NCI-H524 treated with DMSO at 0.1 percent for 48 hours (cell line): ENCODE measurements around the gene ORMDL2.
"Not testable (repeated sequence)": the region's sequence is repeated elsewhere in the genome, so short reads cannot be mapped to it uniquely, and the experiment has no call there.

Experiments
- DNase-seq: peaks from one replicate; lab custom pipeline; 2025; lab: John Stamatoyannopoulos, UW

ORMDL2 gene

DNA sequence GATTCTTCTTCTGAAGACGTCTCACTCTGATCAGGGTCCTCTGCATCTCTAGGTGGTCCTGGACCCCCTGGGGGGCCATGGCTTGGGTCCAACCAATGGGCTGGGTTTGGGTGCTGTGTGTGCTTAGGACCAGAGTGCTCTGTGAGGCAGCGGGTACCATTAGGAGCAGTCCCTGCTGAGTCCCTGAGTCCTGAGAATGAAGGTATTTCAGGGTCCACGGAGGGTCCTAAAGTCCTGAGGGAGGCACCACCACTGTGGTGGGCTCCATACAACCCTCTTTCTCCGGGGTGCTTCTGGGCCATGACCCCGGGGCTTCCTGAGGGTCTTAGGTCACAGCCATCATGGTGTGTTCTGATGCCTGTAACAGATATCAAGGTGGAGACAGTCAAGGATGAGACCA, 10.5 kb downstream of the ORMDL2 start:
- no peak for DNase-seq

GRCh38 chr12:55829967-55830600, 12.2 kb downstream of the ORMDL2 start:
- no peak for DNase-seq

DNA sequence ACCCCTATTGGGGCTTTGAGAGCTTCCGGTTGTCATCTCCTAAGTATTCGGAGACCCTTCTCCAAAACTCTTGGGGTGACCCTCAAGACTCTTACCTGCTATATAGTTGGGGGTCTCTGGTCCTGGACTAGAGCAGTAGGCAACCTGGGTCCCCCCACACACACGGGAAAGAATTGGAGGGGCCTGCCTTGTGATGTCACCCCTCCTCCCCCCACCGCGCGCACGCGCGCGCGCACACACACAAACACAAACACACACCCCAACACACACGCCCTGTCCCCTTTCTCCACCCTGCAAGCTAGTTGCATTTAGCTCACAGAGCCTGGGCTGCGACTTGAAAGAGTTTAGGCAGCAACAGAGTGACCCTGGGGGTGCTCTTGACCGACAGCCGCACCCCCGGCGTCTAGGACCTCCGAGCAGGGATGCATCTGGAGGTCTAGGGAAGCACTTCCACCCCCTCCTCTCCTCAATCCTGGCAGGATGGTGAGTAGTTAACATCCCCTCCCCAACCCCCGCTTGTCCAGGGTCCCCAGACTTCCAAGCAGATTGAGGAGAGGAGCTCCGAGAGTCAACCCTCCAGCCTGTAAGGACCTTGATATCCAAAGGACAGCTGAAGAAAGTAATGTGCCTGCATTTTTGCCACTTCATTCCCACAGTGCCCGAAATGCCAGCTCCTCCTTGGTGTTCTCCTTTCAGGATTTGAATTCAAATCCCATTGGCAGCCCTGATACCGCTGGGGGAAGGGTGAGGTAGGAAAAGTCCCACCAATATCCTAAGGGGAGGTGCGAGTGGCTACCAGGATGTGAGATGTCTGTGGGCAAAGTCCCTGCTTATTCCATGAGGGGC, 13.0 kb downstream of the ORMDL2 start:
- DNase-seq: no peak

GRCh38 chr12:55831447-55831815, 13.6 kb downstream of the ORMDL2 start:
- DNase-seq: no peak

GRCh38 chr12:55833056-55833455, 15.2 kb downstream of the ORMDL2 start:
- no peak for DNase-seq

DNA sequence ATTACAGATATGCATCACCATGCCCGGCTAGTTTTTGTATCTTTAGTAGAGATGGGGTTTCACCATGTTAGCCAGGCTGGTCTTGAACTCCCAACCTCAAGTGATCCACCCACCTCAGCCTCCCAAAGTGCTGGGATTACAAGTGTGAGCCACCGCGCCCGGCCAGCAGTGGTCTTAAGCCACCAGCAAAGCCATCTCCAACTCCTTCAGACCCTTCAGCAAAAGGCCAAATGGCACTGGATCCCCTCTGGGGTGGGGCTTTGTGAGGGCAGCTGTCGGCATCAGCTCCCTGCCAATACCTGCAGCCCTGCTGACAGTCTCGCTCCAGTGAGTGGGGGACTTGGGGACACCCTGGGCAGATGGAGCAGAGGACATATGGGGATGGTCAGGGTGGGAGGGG, 16.6 kb downstream of the ORMDL2 start:
- DNase-seq: not testable (repeated sequence)

- DNase-seq: no peak
Measured at GRCh38 chr12:55838361-55838760, 20.5 kb downstream of the ORMDL2 start.

DNA sequence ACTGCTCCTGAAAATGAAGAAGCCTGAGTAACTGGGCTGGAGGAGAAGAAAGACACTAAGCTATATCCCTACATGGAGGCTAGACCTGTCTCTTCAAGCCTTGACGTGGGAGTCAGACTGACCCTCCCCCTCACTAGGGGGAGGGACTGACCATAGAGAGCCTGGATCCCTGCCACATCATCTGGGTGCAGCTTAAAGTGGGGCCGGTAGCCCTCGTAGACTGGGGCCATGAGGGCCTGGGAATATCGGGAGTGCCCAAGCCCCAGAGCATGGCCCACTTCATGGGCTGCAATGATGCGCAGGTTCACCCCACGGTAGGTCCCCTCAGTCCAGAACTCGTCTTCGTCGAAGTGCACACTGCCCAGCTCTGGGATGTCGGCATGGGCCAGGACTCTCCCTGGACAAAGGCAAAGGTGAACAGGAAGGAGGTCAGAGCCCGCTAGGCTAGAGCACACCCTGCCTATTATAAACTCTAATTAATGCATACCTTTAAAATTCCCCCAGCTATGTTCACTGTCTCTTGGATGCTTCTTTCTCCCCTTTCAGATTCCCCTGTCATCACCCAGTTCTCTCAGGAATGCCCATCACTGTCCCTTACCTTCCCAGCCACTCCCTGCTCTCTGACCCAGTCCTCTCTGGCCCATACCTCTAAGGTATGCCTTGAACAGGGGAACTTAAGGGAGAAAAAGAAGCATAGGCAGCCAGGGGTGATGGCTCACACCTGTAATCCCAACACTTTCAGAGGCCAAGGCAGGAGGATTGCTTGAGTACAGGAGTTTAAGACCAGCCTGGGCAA, 21.7 kb downstream of the ORMDL2 start:
- no peak for DNase-seq

DNA sequence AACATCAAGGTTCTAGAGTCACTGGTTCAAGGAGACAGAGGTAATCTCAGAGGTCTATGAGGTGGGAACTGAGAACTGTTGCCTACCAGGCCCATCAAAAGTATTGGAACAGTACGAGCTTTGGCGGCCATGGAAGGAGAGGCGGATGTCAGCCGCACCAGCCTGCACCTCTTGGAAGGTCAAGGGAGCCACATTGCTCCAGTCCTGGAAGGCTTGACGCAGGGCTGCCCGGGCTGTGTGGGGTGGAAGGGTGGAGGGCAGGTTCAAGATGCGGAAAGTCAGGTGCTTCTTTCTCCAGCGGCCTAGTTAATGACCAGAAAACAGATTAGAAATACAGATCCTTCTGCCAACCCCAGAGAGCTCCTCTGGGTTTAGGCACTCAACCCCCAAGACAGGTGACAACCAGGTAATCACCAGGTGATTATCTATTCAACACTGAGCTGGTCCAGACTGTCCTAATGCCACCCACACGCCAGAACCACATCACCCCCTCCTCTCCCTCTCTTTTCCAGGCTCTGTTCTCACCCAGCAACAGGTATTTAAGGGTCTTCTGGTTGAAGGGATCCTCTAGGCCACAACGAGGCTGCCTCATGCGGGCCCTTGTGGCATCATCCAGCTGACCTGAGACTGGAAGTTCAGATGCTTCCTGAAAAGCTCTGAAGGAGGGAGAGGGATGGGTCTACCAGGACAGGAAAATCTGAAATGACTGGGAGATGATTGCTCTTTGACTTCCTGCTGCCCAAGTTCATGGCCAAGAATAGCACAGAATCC, 22.9 kb downstream of the ORMDL2 start:
- DNase-seq: no peak

- no peak for DNase-seq
Measured at GRCh38 chr12:55842681-55843429, 25.0 kb downstream of the ORMDL2 start, which contains the start of gene MMP19. MMP19 (minus strand) TSS chr12:55842936; CDS start chr12:55842830, 106 bp downstream.

DNA sequence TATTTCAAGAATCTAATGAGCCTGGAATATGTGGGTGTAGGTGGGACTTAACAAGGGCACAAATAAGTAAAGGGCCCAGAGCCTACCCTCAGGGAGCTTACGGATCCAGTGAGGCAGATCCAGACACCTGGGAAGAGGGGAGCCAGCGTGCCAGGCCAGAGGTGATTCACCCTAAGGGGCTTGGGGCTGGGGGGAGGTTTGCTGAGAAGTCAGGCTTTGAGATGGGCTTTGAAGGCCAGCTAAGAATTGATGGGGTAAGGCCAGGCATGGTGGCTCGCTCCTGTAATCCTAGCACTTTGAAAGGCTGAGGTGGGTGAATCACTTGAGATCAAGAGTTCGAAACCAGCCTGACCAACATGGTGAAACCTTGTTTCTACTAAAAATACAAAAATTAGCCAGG, 25.6 kb downstream of the ORMDL2 start:
- DNase-seq: no peak

DNA sequence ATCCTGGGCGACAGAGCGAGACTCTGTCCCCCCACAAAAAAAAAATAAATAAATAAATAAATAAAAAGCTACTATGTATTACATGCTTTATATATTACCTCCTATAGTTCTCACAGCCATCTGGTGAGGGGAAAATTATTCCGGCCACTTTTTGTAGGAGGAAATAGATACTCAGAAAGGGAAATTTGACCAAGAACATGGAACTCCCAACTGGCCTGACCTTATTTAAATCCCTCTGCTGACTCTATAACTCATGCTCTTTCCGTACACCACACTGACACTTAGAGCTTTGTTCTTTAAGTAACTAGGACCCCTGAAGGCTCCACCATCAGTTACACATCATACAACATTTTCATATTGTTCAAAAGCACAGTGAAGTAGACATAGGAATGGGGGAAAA, 27.1 kb downstream of the ORMDL2 start:
- no peak for DNase-seq

- no peak for DNase-seq
Measured at GRCh38 chr12:55845361-55845760, 27.5 kb downstream of the ORMDL2 start.

DNA sequence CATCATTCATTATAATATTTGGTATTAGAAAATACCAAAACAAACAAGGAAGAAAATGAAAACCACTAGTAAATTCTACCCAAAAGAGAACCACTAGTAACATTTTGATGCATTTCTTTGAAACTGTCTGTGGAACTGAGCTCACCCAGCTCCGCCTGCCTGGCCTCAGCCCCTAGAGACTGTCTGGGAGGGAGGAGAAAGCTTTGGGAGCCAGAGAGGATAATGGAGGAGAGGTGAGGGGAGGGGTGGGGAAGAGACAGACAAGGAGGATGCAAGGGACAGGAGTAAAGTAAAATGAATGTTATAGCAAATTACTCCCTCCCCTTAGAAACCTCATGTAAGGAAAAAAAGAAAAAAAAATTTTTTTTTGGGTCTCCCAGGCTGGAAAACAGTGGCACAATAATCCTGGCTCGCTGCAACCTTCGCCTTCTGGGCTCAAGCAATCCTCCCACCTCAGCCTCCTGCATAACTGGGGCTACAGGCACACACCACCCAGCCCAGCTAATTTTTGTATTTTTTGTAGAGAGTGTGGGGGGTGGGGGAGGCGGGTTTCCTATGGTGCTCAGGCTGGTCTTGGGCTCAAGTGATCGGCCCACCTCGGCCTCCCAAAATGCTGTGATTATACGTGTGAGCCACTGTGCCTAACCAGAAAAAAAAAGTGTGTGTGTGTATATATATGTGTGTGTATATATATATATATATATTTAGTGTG, 28.1 kb downstream of the ORMDL2 start:
- DNase-seq: no peak

DNA sequence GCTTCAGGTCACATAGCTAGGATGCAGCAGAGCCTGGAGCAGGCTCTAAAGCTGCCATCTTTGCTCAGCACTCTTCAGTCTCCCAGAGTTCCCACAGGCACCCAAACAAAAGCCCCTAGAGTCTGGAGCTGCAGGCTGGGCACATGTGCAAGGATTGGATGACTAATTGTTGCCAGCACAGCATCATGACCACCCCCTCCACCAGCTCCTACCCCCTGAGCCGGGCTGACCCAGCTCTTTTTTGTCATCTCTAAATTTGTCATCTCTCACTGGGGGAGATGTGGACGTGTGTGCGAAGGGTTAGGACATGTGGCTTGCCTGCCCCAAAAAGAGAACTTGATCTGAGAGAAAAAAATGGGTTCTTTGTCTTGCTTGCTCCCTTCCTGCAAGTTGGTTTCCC, 29.2 kb downstream of the ORMDL2 start:
- DNase-seq: no peak

- no peak for DNase-seq
Measured at GRCh38 chr12:55847603-55848291, 29.9 kb downstream of the ORMDL2 start.

- DNase-seq: no peak
Measured at GRCh38 chr12:55849616-55850343, 31.9 kb downstream of the ORMDL2 start.

DNA sequence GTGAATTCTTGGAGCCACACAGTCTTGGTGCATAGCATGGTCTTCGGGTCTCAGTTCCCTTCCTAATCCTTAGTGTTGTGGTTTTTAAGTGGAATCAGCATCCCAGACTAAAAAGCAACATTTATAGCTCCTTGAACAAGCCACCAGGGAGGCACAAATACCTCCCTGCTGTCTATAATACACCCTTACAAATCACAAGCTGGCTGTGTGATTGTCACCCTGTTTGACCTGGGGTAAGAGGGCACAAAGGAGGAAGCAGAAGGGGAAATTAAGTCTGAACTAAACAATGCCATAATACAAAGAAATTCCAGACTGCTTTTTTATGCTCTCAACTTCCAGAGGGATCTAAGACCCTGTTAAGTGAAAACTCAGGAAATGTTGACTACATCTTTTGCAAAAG, 32.6 kb downstream of the ORMDL2 start:
- no peak for DNase-seq

DNA sequence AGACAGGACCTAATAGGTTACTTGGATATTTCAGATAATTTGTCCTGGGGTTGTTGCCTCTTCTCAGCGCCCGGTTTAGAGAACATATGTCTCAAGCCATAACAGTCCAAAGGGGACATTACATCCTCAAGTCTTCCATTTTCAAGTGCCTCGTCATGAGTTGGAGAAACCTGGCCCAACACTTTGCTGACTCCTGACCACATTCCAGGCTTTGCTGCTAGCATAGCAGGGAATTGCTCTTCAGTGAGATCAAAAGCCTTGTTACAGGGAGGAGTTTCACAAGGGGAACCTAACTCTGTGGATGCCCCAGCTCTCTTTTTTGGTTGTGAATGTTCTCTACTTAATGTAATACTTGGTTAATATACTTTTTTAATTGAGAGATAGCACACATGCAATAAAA, 33.1 kb downstream of the ORMDL2 start:
- DNase-seq: no peak
